H1 (cell line): Measurements from ENCODE around the gene TXN2. TPM values are rescaled to one million over a fixed set of nuclear protein-coding genes. Genes with fewer than 3 reads are reported as not detected.

Experiments
- ATF3 ChIP-seq: IDR thresholded peaks from 2 replicates; pipeline ENCODE4 v1.6.1; 2011; ENCODE audit warnings: low read depth, mild to moderate bottlenecking, low read length; ENCODE audit not compliant: insufficient read depth
- BCL11A ChIP-seq, 2 experiments: IDR thresholded peaks; one replicate each; pipeline ENCODE4 v1.6.1; 2011; ENCODE audit warnings: low read depth in 2 of 2, low read length in 2 of 2, mild to moderate bottlenecking in 2 of 2
- CBX5 ChIP-seq: fragments of 300-800, 300-1000 bp; sonication (generic); IDR thresholded peaks from 2 replicates; pipeline ENCODE4 v1.7.1; 2016; ENCODE audit warnings: antibody characterized with exemption, low read length, low read depth
- EGR1 ChIP-seq: IDR thresholded peaks from 2 replicates; pipeline ENCODE4 v1.6.1; 2011; ENCODE audit warnings: low read depth, low read length, borderline replicate concordance
- HDAC6 ChIP-seq: IDR thresholded peaks from one replicate; pipeline ENCODE4 v1.7.1; 2012; ENCODE audit warnings: low read depth, mild to moderate bottlenecking, inconsistent platforms, low read length, moderate library complexity
- JUN ChIP-seq: IDR thresholded peaks from 2 replicates; pipeline ENCODE4 v1.6.1; 2011; ENCODE audit warnings: low read depth, mild to moderate bottlenecking, improper control_type of control experiment, low read length
- NRF1 ChIP-seq: IDR thresholded peaks from 2 replicates; pipeline ENCODE4 v1.6.1; 2011; ENCODE audit warnings: mild to moderate bottlenecking, low read depth, low read length, improper control_type of control experiment
- SIX5 ChIP-seq: IDR thresholded peaks from 2 replicates; pipeline ENCODE4 v1.6.1; 2011; ENCODE audit warnings: mild to moderate bottlenecking, low read depth, low read length
- USF2 ChIP-seq: IDR thresholded peaks from 2 replicates; pipeline ENCODE4 v1.6.1; 2011; ENCODE audit warnings: low read length, improper control_type of control experiment
- ZNF274 ChIP-seq: IDR thresholded peaks from 2 replicates; pipeline ENCODE4 v1.7.0; 2012; ENCODE audit warnings: low read length, borderline replicate concordance; ENCODE audit errors: extremely low read depth
- polyA plus RNA-seq, 7 experiments: library from polyadenylated mRNA; depleted of rRNA in 3 of 7; stranded (reverse) in 5 of 7; unstranded in 2 of 7; fragments of >200 nt in 5 of 7; fragments of 200-250 nt in 2 of 7; gene quantifications; 1 replicate in 5 of 7; 2 replicates in 1 of 7; 4 replicates in 1 of 7; pipeline versions ENCODE4 v1.2.1 to v1.2.3, GENCODE V29; 2011 to 2013; ENCODE audit warnings: missing spikeins in 2 of 7, mixed read lengths in 2 of 7
- total RNA-seq: library from RNA; stranded (reverse); fragmentation: NEBNext Ultra II Directional; extraction: Animal tissue kit (Norgen Biotek cat#: 25700); gene quantifications from 2 replicates; pipeline ENCODE4 v1.2.1, GENCODE V29; 2021
- TF ChIP-seq, protein P1 (sequence below): fragments of 300-600 bp; sonication (generic); IDR thresholded peaks from 2 replicates; pipeline ENCODE4 v1.7.1; 2012; ENCODE audit warnings: low read length, moderate library complexity, mild to moderate bottlenecking, inconsistent platforms; ENCODE audit not compliant: insufficient replicate concordance

Gene TXN2
- total and polyA plus RNA-seq, 2 of the 8 experiments (the other 6 are each of a cell fraction or from before 2014, with no cell fraction given): 47.5 to 116 TPM

- TF ChIP-seq, protein P1, sequence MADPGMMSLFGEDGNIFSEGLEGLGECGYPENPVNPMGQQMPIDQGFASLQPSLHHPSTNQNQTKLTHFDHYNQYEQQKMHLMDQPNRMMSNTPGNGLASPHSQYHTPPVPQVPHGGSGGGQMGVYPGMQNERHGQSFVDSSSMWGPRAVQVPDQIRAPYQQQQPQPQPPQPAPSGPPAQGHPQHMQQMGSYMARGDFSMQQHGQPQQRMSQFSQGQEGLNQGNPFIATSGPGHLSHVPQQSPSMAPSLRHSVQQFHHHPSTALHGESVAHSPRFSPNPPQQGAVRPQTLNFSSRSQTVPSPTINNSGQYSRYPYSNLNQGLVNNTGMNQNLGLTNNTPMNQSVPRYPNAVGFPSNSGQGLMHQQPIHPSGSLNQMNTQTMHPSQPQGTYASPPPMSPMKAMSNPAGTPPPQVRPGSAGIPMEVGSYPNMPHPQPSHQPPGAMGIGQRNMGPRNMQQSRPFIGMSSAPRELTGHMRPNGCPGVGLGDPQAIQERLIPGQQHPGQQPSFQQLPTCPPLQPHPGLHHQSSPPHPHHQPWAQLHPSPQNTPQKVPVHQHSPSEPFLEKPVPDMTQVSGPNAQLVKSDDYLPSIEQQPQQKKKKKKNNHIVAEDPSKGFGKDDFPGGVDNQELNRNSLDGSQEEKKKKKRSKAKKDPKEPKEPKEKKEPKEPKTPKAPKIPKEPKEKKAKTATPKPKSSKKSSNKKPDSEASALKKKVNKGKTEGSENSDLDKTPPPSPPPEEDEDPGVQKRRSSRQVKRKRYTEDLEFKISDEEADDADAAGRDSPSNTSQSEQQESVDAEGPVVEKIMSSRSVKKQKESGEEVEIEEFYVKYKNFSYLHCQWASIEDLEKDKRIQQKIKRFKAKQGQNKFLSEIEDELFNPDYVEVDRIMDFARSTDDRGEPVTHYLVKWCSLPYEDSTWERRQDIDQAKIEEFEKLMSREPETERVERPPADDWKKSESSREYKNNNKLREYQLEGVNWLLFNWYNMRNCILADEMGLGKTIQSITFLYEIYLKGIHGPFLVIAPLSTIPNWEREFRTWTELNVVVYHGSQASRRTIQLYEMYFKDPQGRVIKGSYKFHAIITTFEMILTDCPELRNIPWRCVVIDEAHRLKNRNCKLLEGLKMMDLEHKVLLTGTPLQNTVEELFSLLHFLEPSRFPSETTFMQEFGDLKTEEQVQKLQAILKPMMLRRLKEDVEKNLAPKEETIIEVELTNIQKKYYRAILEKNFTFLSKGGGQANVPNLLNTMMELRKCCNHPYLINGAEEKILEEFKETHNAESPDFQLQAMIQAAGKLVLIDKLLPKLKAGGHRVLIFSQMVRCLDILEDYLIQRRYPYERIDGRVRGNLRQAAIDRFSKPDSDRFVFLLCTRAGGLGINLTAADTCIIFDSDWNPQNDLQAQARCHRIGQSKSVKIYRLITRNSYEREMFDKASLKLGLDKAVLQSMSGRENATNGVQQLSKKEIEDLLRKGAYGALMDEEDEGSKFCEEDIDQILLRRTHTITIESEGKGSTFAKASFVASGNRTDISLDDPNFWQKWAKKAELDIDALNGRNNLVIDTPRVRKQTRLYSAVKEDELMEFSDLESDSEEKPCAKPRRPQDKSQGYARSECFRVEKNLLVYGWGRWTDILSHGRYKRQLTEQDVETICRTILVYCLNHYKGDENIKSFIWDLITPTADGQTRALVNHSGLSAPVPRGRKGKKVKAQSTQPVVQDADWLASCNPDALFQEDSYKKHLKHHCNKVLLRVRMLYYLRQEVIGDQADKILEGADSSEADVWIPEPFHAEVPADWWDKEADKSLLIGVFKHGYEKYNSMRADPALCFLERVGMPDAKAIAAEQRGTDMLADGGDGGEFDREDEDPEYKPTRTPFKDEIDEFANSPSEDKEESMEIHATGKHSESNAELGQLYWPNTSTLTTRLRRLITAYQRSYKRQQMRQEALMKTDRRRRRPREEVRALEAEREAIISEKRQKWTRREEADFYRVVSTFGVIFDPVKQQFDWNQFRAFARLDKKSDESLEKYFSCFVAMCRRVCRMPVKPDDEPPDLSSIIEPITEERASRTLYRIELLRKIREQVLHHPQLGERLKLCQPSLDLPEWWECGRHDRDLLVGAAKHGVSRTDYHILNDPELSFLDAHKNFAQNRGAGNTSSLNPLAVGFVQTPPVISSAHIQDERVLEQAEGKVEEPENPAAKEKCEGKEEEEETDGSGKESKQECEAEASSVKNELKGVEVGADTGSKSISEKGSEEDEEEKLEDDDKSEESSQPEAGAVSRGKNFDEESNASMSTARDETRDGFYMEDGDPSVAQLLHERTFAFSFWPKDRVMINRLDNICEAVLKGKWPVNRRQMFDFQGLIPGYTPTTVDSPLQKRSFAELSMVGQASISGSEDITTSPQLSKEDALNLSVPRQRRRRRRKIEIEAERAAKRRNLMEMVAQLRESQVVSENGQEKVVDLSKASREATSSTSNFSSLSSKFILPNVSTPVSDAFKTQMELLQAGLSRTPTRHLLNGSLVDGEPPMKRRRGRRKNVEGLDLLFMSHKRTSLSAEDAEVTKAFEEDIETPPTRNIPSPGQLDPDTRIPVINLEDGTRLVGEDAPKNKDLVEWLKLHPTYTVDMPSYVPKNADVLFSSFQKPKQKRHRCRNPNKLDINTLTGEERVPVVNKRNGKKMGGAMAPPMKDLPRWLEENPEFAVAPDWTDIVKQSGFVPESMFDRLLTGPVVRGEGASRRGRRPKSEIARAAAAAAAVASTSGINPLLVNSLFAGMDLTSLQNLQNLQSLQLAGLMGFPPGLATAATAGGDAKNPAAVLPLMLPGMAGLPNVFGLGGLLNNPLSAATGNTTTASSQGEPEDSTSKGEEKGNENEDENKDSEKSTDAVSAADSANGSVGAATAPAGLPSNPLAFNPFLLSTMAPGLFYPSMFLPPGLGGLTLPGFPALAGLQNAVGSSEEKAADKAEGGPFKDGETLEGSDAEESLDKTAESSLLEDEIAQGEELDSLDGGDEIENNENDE: no peak
- no peak for TF ChIP-seq SIX5
- no peak for TF ChIP-seq BCL11A (IDR thresholded peaks at IDR 0.05; ENCODE audit: low read depth in 2 of 2, low read length in 2 of 2)
- no peak for TF ChIP-seq USF2
- no peak for TF ChIP-seq JUN
- TF ChIP-seq ATF3: no peak
- TF ChIP-seq NRF1: no peak
- TF ChIP-seq EGR1: no peak
- no peak for TF ChIP-seq HDAC6
- TF ChIP-seq CBX5: no peak
- TF ChIP-seq ZNF274: no peak
These were observed 28.9 kb upstream of the TXN2 start (continued) for GRCh38 chr22:36510384-36510783.
